Astrocyte (in vitro differentiated cells and primary cell): ENCODE data around the gene ITPR2.

Experiments used
- CTCF ChIP-seq: IDR thresholded peaks from 2 replicates; pipeline ENCODE4 v1.5.1; 2011; ENCODE audit warnings: low read depth, mild to moderate bottlenecking, inconsistent platforms, low read length, moderate library complexity; ENCODE audit not compliant: insufficient read depth
- EZH2 ChIP-seq: IDR thresholded peaks from 2 replicates; pipeline ENCODE4 v1.6.1; 2012; ENCODE audit warnings: mild to moderate bottlenecking, low read length, inconsistent platforms; ENCODE audit not compliant: insufficient read depth

- TF ChIP-seq EZH2 (no peak), CTCF (no peak)
These were observed 55.8 kb downstream of the ITPR2 start for GRCh38 chr12:26777236-26777635.
